Measurements from ENCODE around the gene ATF5. TPM values are rescaled to one million over a fixed set of nuclear protein-coding genes. Genes with fewer than 3 reads are reported as not detected.
A peak's percentile ranks its signal among the peaks of the same experiment; 100 is the strongest.

Gene ATF5
- total RNA-seq, 1 donor from 2014 or later: 18.1 TPM

GRCh38 chr19:49916839-49917733, 11.9 kb upstream of the ATF5 start:
- DNase-seq (ENCODE audit: extremely low spot score, unreplicated experiment): no peak
- Mint-ChIP-seq H3K4me3 (peak overlapping the region; percentile 78), H3K36me3 (peaks cover 38% of the 10 kb centered on the region), H3K4me1 (ENCODE audit: unreplicated experiment) (peaks cover 29% of the 10 kb centered on the region), H3K27ac (peak overlapping the region; percentile 76), H3K9me3 (peaks cover 4% of the 10 kb centered on the region), H3K27me3 (no peaks in the 10 kb centered on the region)
- TF ChIP-seq, protein P1, sequence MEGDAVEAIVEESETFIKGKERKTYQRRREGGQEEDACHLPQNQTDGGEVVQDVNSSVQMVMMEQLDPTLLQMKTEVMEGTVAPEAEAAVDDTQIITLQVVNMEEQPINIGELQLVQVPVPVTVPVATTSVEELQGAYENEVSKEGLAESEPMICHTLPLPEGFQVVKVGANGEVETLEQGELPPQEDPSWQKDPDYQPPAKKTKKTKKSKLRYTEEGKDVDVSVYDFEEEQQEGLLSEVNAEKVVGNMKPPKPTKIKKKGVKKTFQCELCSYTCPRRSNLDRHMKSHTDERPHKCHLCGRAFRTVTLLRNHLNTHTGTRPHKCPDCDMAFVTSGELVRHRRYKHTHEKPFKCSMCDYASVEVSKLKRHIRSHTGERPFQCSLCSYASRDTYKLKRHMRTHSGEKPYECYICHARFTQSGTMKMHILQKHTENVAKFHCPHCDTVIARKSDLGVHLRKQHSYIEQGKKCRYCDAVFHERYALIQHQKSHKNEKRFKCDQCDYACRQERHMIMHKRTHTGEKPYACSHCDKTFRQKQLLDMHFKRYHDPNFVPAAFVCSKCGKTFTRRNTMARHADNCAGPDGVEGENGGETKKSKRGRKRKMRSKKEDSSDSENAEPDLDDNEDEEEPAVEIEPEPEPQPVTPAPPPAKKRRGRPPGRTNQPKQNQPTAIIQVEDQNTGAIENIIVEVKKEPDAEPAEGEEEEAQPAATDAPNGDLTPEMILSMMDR (conservative IDR thresholded peaks at IDR 0.05): peak; percentile 52

DNA sequence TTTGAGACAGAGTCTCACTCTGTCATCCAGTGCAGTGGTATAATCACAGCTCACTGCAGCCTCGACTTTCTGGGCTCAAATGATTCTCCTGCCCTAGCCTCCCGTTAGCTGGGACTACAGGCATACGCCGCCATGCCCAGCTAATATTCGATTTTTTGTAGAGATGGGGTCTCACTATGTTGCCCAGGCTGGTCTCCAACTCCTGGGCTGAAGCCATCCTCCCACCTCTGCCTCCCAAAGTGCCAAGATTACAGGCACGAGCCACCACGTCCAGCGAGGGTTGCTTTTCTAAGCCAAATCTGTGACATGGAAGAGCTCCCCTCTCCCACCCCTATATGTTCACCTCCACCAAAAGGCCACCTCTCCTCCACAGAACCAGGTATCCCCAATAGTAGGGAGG, 10.9 kb upstream of the ATF5 start:
- no peak for DNase-seq (ENCODE audit: extremely low spot score, unreplicated experiment)
- no peak overlapping the region for H3K4me3 Mint-ChIP-seq
- H3K27me3 Mint-ChIP-seq: no peaks in the 10 kb centered on the region
- peaks cover 26% of the 10 kb centered on the region for H3K4me1 Mint-ChIP-seq (ENCODE audit: unreplicated experiment)
- TF ChIP-seq, protein P1 (conservative IDR thresholded peaks at IDR 0.05): no peak
- H3K27ac Mint-ChIP-seq: peak overlapping the region; percentile 39
- H3K36me3 Mint-ChIP-seq: peaks cover 34% of the 10 kb centered on the region
- H3K9me3 Mint-ChIP-seq: peaks cover 4% of the 10 kb centered on the region

GRCh38 chr19:49920624-49921363, 8.2 kb upstream of the ATF5 start:
- H3K4me3 Mint-ChIP-seq: no peak overlapping the region
- peak overlapping the region; percentile 72 for H3K27ac Mint-ChIP-seq

GRCh38 chr19:49921871-49922795, 6.9 kb upstream of the ATF5 start:
- Mint-ChIP-seq H3K4me3 (no peak overlapping the region), H3K4me1 (ENCODE audit: unreplicated experiment) (peaks cover 10% of the 10 kb centered on the region), H3K9me3 (no peaks in the 10 kb centered on the region), H3K27me3 (no peaks in the 10 kb centered on the region), H3K36me3 (peaks cover 9% of the 10 kb centered on the region), H3K27ac (no peak overlapping the region)
- TF ChIP-seq, protein P1 (conservative IDR thresholded peaks at IDR 0.05): no peak
- DNase-seq (ENCODE audit: extremely low spot score, unreplicated experiment): no peak

More at GRCh38 chr19:49920624-49921363, 8.2 kb upstream of the ATF5 start:
- Mint-ChIP-seq H3K27me3 (no peaks in the 10 kb centered on the region), H3K9me3 (no peaks in the 10 kb centered on the region), H3K36me3 (peaks cover 15% of the 10 kb centered on the region), H3K4me1 (ENCODE audit: unreplicated experiment) (peaks cover 15% of the 10 kb centered on the region)
- no peak for DNase-seq (ENCODE audit: extremely low spot score, unreplicated experiment)
- TF ChIP-seq, protein P1 (conservative IDR thresholded peaks at IDR 0.05): no peak

All from type B pancreatic cell (in vitro differentiated cells).